ENCODE measurements around the gene COL6A3. TPM values are rescaled to one million over a fixed set of nuclear protein-coding genes. Genes with fewer than 3 reads are reported as not detected.

The COL6A3 gene
- total RNA-seq, 1 experiment from 2014 or later = 45.0 TPM

DNA sequence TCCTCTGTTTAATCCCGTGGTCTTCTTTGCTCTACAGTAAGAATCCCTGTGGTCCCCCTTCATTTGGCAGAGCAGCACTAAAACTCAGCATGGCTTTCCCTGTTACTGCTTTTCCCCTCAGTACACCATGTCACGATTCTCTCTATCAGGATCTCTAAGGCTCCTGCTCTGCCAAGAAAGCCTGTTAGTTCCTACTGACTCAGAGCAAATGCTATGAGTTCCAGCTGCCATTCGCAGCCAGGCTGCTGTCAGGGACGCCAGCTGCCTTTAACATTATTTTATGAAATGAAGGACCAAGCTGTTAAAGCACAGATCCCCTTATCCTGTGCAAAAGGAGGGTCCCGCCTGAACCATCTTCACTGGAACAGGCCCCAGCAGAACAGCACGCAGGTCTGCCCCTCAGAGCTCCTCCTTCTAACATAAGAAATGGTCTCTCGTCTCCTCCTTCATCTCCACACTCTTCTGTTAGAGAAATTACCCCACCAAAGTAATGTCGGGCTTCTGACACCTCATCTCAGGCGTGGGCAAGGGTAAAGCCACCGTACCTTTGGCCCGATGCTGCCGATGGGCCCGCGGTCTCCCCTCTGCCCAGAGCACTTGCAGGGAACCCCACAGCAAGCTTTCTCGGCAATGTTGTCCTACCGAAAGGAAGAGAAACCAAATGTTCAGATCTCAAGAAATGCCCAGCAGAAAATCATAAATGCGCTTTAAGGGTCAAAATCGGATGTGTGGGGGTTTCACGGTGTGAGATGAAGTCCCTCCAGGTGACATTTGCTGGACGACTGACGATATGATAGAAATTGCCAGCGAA, 52.6 kb downstream of the COL6A3 start:
- Histone ChIP-seq H3K4me2 (ENCODE audit: low read length) (no peak overlapping the region), H2AFZ (ENCODE audit: low read length) (no peak overlapping the region), H3K79me2 (ENCODE audit: low read length) (no peaks in the 10 kb centered on the region), H4K20me1 (ENCODE audit: low read length) (no peaks in the 10 kb centered on the region), H3K27ac (ENCODE audit: low read length) (no peak overlapping the region), H3K36me3 (ENCODE audit: low read depth, low read length) (peaks cover 2% of the 10 kb centered on the region; the same call in 1 of the 2 replicates), H3K4me1 (ENCODE audit: insufficient read depth, low read length) (no peaks in the 10 kb centered on the region), H3K27me3 (ENCODE audit: low read length) (no peaks in the 10 kb centered on the region), H3K9ac (ENCODE audit: low read length) (no peak overlapping the region), H3K4me3 (ENCODE audit: low read length) (no peak overlapping the region), H3K9me3 (ENCODE audit: low read length) (no peaks in the 10 kb centered on the region), H3K9me2 (replicated peaks; ENCODE audit: low read length) (no peaks in the 10 kb centered on the region), H3F3A (ENCODE audit: low read length, unreplicated experiment) (no peaks in the 10 kb centered on the region)
- ATAC-seq = no peak
- intact Hi-C loops (cut with micrococcal nuclease) = no loop called here
- POLR2A ChIA-PET (ENCODE audit: unreplicated experiment) = no interaction called here
- TF ChIP-seq CTCF (conservative IDR thresholded peaks at IDR 0.05; ENCODE audit: low read depth, low read length) (no peak), EZH2 (IDR thresholded peaks at IDR 0.05; ENCODE audit: low read length, unreplicated experiment) (no peak), EZH2phosphoT487 (IDR thresholded peaks at IDR 0.05; ENCODE audit: borderline replicate concordance, low read length) (no peak)
- CTCF ChIA-PET = no interaction called here
- no peak for DNase-seq
- no TSS peak for BruUV-seq (replicated peaks)

- H2AFZ ChIP-seq (ENCODE audit: low read length) = no peak overlapping the region
- no peaks in the 10 kb centered on the region for H3K79me2 ChIP-seq (ENCODE audit: low read length)
- DNase-seq = no peak
- intact Hi-C loops (cut with micrococcal nuclease) = no loop called here
- H3K9ac ChIP-seq (ENCODE audit: low read length) = no peak overlapping the region
- no peak overlapping the region for H3K4me3 ChIP-seq (ENCODE audit: low read length)
- POLR2A ChIA-PET (ENCODE audit: unreplicated experiment) = no interaction called here
- no peaks in the 10 kb centered on the region for H4K20me1 ChIP-seq (ENCODE audit: low read length)
- no peaks in the 10 kb centered on the region for H3K4me1 ChIP-seq (ENCODE audit: insufficient read depth, low read length)
- H3K27ac ChIP-seq (ENCODE audit: low read length) = no peak overlapping the region
- no peaks in the 10 kb centered on the region for H3F3A ChIP-seq (ENCODE audit: low read length, unreplicated experiment)
- no peak overlapping the region for H3K4me2 ChIP-seq (ENCODE audit: low read length)
- TF ChIP-seq EZH2 (IDR thresholded peaks at IDR 0.05; ENCODE audit: low read length, unreplicated experiment) (no peak), EZH2phosphoT487 (IDR thresholded peaks at IDR 0.05; ENCODE audit: borderline replicate concordance, low read length) (no peak), CTCF (conservative IDR thresholded peaks at IDR 0.05; ENCODE audit: low read depth, low read length) (no peak)
- no peak for ATAC-seq
- H3K27me3 ChIP-seq (ENCODE audit: low read length) = no peaks in the 10 kb centered on the region
- no peaks in the 10 kb centered on the region for H3K9me2 ChIP-seq (replicated peaks; ENCODE audit: low read length)
- no TSS peak for BruUV-seq (replicated peaks)
- H3K36me3 ChIP-seq (ENCODE audit: low read depth, low read length) = peaks cover 2% of the 10 kb centered on the region; the same call in 1 of the 2 replicates
- H3K9me3 ChIP-seq (ENCODE audit: low read length) = no peaks in the 10 kb centered on the region
- CTCF ChIA-PET = no interaction called here
These were observed 53.8 kb downstream of the COL6A3 start for GRCh38 chr2:237359894-237360780.

Measured in PC-3 (cell line).